OCI-LY7 (cell line): ENCODE results near the gene CPA1. TPM values are rescaled to one million over a fixed set of nuclear protein-coding genes. Genes with fewer than 3 reads are reported as not detected.

Experiments
- BruUV-seq: library from RNA; stranded (reverse); fragments of 400-500 nt; replicated peaks from 2 replicates; lab custom pipeline; 2021; lab: Mats Ljungman, UMichigan
- CTCF ChIA-PET: fragments of 300-600 bp; sonication (Branson Sonifier 250); formaldehyde crosslinking; loops from one replicate; lab custom pipeline; 2022; ENCODE audit warnings: antibody characterized with exemption; ENCODE audit not compliant: unreplicated experiment; lab: Charles Lee
- POLR2A ChIA-PET: fragments of 300-600 bp; sonication (Branson Sonifier 250); formaldehyde crosslinking; loops from one replicate; lab custom pipeline; 2022; ENCODE audit warnings: antibody characterized with exemption; lab: Charles Lee
- DNase-seq: peaks from one replicate; pipeline ENCODE4 v3.0.0-alpha.2; 2015; ENCODE audit warnings: low spot score
- H2AFZ ChIP-seq: fragments of 200-600 bp; sonication (generic), shearing (Covaris generic); 2 replicates; pipeline ENCODE4 v1.6.1; 2014; ENCODE audit warnings: mild to moderate bottlenecking, antibody characterized with exemption, low read length, moderate library complexity
- H3K27ac ChIP-seq: fragments of 200-600 bp; sonication (generic); 2 replicates; pipeline ENCODE4 v1.5.1; 2014; ENCODE audit warnings: mixed run types, low read depth, mild to moderate bottlenecking, moderate library complexity, low read length, inconsistent platforms; ENCODE audit not compliant: poor library complexity, severe bottlenecking
- H3K36me3 ChIP-seq: fragments of 200-600 bp; sonication (generic); 2 replicates; pipeline ENCODE4 v1.6.1; 2014; ENCODE audit warnings: mild to moderate bottlenecking, antibody characterized with exemption, low read length, moderate library complexity, mixed read lengths; ENCODE audit not compliant: insufficient read depth
- H3K4me1 ChIP-seq: fragments of 200-600 bp; sonication (generic); 2 replicates; pipeline ENCODE4 v1.5.1; 2014; ENCODE audit warnings: mild to moderate bottlenecking, low read length; ENCODE audit not compliant: insufficient read depth, poor library complexity, severe bottlenecking
- H3K4me2 ChIP-seq: fragments of 200-600 bp; sonication (generic); 2 replicates; pipeline ENCODE4 v1.6.1; 2014; ENCODE audit warnings: mild to moderate bottlenecking, low read length
- H3K4me3 ChIP-seq: fragments of 200-600 bp; sonication (generic); 2 replicates; pipeline ENCODE4 v1.5.1; 2014; ENCODE audit warnings: mild to moderate bottlenecking, low read depth, low read length; ENCODE audit not compliant: poor library complexity, severe bottlenecking
- H3K79me2 ChIP-seq: fragments of 200-600 bp; sonication (generic); 2 replicates; pipeline ENCODE4 v1.6.1; 2016; ENCODE audit warnings: low read depth, mild to moderate bottlenecking, low read length, moderate library complexity, mixed read lengths; ENCODE audit not compliant: insufficient read depth
- H3K9me2 ChIP-seq: fragments of 200-600 bp; sonication (generic); 2 replicates; pipeline ENCODE4 v1.6.1; 2016; ENCODE audit warnings: mild to moderate bottlenecking, low read length, mixed read lengths; ENCODE audit not compliant: insufficient read depth
- H3K9me3 ChIP-seq: fragments of 200-600 bp; sonication (generic); 2 replicates; pipeline ENCODE4 v1.6.1; 2014; ENCODE audit warnings: mild to moderate bottlenecking, mixed run types, low read length, mixed read lengths
- H4K20me1 ChIP-seq: fragments of 200-600 bp; sonication (generic); 2 replicates; pipeline ENCODE4 v1.6.1; 2014; ENCODE audit warnings: mild to moderate bottlenecking, antibody characterized with exemption, low read length, moderate library complexity, mixed read lengths; ENCODE audit not compliant: insufficient read depth
- EZH2phosphoT487 ChIP-seq: fragments of 200-600 bp; sonication (generic); IDR thresholded peaks from 2 replicates; pipeline ENCODE4 v1.6.1; 2018; ENCODE audit warnings: low read depth, borderline replicate concordance, mild to moderate bottlenecking, mixed run types, antibody characterized with exemption, low read length, moderate library complexity, mixed read lengths
- intact Hi-C: fragments of 100-400 bp; cut with micrococcal nuclease; formaldehyde crosslinking; loops from one replicate; pipeline ENCODE4 v1.10.0; 2022; ENCODE audit not compliant: unreplicated experiment
- total RNA-seq, 2 experiments: library from RNA; depleted of rRNA in 1 of 2; stranded (reverse); fragments of >200 nt in 1 of 2; shearing (Covaris generic) in 1 of 2; gene quantifications; 2 replicates each; pipeline ENCODE4 v1.2.3, GENCODE V29; 2014 to 2022
- TF ChIP-seq, protein P1 (sequence below): fragments of 200-600 bp; sonication (generic); conservative IDR thresholded peaks from 2 replicates; pipeline ENCODE4 v1.5.1; 2014; ENCODE audit warnings: mild to moderate bottlenecking, antibody characterized with exemption, low read length, moderate library complexity, mixed read lengths

CPA1 gene
- total RNA-seq, 2 experiments from 2014 or later = not detected

- POLR2A ChIA-PET = interaction anchor here (0.9 to 1.7 kb wide), 2 partner anchors 8 to 23 kb away, joined by 4 to 5 read pairs; no protein-coding TSS in a partner anchor
- TF ChIP-seq, protein P1, sequence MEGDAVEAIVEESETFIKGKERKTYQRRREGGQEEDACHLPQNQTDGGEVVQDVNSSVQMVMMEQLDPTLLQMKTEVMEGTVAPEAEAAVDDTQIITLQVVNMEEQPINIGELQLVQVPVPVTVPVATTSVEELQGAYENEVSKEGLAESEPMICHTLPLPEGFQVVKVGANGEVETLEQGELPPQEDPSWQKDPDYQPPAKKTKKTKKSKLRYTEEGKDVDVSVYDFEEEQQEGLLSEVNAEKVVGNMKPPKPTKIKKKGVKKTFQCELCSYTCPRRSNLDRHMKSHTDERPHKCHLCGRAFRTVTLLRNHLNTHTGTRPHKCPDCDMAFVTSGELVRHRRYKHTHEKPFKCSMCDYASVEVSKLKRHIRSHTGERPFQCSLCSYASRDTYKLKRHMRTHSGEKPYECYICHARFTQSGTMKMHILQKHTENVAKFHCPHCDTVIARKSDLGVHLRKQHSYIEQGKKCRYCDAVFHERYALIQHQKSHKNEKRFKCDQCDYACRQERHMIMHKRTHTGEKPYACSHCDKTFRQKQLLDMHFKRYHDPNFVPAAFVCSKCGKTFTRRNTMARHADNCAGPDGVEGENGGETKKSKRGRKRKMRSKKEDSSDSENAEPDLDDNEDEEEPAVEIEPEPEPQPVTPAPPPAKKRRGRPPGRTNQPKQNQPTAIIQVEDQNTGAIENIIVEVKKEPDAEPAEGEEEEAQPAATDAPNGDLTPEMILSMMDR = no peak
- TF ChIP-seq EZH2phosphoT487 = no peak
- no peaks in the 10 kb centered on the region; the same call in 1 of the 2 replicates for H3K79me2 ChIP-seq
- intact Hi-C loops = no loop called here
- no peak overlapping the region for H2AFZ ChIP-seq
- H3K27ac ChIP-seq = no peak overlapping the region
- H3K4me3 ChIP-seq = no peak overlapping the region
- peaks cover 4% of the 10 kb centered on the region for H3K4me1 ChIP-seq
- CTCF ChIA-PET = no interaction called here
- no peaks in the 10 kb centered on the region for H3K9me3 ChIP-seq
- BruUV-seq = no TSS peak
- peaks cover 7% of the 10 kb centered on the region; the same call in 1 of the 2 replicates for H3K36me3 ChIP-seq
- 0 out of 2 replicates have a peak, but pooled peaks cover 4% of the 10 kb centered on the region for H4K20me1 ChIP-seq
- H3K9me2 ChIP-seq = no peaks in the 10 kb centered on the region
- H3K4me2 ChIP-seq = no peak overlapping the region
- no peak for DNase-seq
Observed at GRCh38 chr7:130433301-130433700, 53.0 kb downstream of the CPA1 start.

- Histone ChIP-seq H3K36me3 (peaks cover 7% of the 10 kb centered on the region; the same call in 1 of the 2 replicates), H3K4me1 (peaks cover 19% of the 10 kb centered on the region), H4K20me1 (no peaks in the 10 kb centered on the region), H3K79me2 (peaks cover 10% of the 10 kb centered on the region; the same call in 1 of the 2 replicates), H3K9me2 (no peaks in the 10 kb centered on the region), H3K4me2 (no peak overlapping the region), H3K9me3 (no peaks in the 10 kb centered on the region), H3K4me3 (no peak overlapping the region), H2AFZ (no peak overlapping the region), H3K27ac (no peak overlapping the region)
- no peak for TF ChIP-seq EZH2phosphoT487
- ChIA-PET CTCF (no interaction called here), POLR2A (no interaction called here)
- intact Hi-C loops = no loop called here
- BruUV-seq = no TSS peak
- no peak for DNase-seq
Observed at GRCh38 chr7:130435311-130435854, 55.1 kb downstream of the CPA1 start.

DNA sequence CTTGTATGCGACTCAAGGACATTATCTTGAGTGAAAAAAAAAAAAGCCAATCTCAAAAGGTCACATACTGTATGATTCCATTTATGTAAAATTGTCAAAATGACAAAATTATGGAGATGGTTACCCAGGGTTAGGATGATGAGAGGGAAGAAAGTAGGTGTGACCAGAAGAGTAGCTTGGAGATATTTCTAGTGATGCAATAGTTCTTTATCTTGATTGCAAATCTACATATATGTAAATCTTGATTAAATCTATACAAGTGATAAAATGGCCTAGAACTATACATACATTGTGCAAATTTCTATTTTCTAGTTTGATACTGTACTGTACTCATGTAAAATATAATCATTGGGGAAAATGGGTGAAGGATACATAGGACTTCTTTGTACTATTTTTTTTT is 56.0 kb downstream of the CPA1 start:
- Histone ChIP-seq H3K9me3 (no peaks in the 10 kb centered on the region), H3K4me2 (no peak overlapping the region), H2AFZ (no peak overlapping the region), H3K36me3 (peaks cover 7% of the 10 kb centered on the region; the same call in 1 of the 2 replicates), H3K9me2 (no peaks in the 10 kb centered on the region), H3K4me1 (peaks cover 21% of the 10 kb centered on the region), H4K20me1 (no peaks in the 10 kb centered on the region), H3K79me2 (peaks cover 10% of the 10 kb centered on the region; the same call in 1 of the 2 replicates), H3K4me3 (no peak overlapping the region), H3K27ac (no peak overlapping the region)
- no TSS peak for BruUV-seq
- intact Hi-C loops = no loop called here
- no peak for DNase-seq
- CTCF ChIA-PET = no interaction called here
- POLR2A ChIA-PET = interaction anchor here (0.7 kb wide), 1 partner anchor 413 kb away, joined by 4 read pairs; no protein-coding TSS in a partner anchor
- TF ChIP-seq EZH2phosphoT487 = no peak
- TF ChIP-seq, protein P1 = no peak

Other genes starting within 250 kb of the CPA1 start
- gene TMEM209, start 175.1 kb upstream of the CPA1 start, total RNA-seq (2014; rRNA removed; shearing (Covaris generic)) = 18.1 and 21.1 TPM in 2 replicates
- 37.9 and 44.0 TPM in 2 replicates for gene TMEM209, start 175.1 kb upstream of the CPA1 start, total RNA-seq (2022)
- not detected in 2 replicates for gene SSMEM1, start 172.6 kb upstream of the CPA1 start, total RNA-seq (2014; rRNA removed; shearing (Covaris generic))
- gene SSMEM1, start 172.6 kb upstream of the CPA1 start, total RNA-seq (2022) = not detected in 2 replicates
- gene CPA2, start 113.6 kb upstream of the CPA1 start, total RNA-seq (2014; rRNA removed; shearing (Covaris generic)) = not detected in 2 replicates
- not detected in 2 replicates for gene CPA2, start 113.6 kb upstream of the CPA1 start, total RNA-seq (2022)
- gene CPA4, start 87.3 kb upstream of the CPA1 start, total RNA-seq (2014; rRNA removed; shearing (Covaris generic)) = not detected in 2 replicates
- not detected in 2 replicates for gene CPA4, start 87.3 kb upstream of the CPA1 start, total RNA-seq (2022)
- gene CPA5, start 35.7 kb upstream of the CPA1 start, total RNA-seq (2014; rRNA removed; shearing (Covaris generic)) = not detected in 2 replicates
- not detected in 2 replicates for gene CPA5, start 35.7 kb upstream of the CPA1 start, total RNA-seq (2022)
- gene CEP41, start 60.5 kb downstream of the CPA1 start, total RNA-seq (2014; rRNA removed; shearing (Covaris generic)) = 19.6 and 25.6 TPM in 2 replicates
- gene CEP41, start 60.5 kb downstream of the CPA1 start, total RNA-seq (2022) = 35.4 and 41.1 TPM in 2 replicates
- gene MEST, start 111.6 kb downstream of the CPA1 start, total RNA-seq (2014; rRNA removed; shearing (Covaris generic)) = 1.8 and 5.2 TPM in 2 replicates
- gene MEST, start 111.6 kb downstream of the CPA1 start, total RNA-seq (2022) = 1.2 and 1.5 TPM in 2 replicates